ENCODE measurements around the gene TMEM179B. TPM values are rescaled to one million over a fixed set of nuclear protein-coding genes. Genes with fewer than 3 reads are reported as not detected.

Gene TMEM179B
- total and polyA plus RNA-seq, 2 of the 13 experiments (the other 11 are each of a cell fraction or from before 2014, with no cell fraction given) = 24.8 to 25.7 TPM

GRCh38 chr11:62805076-62805892 lies 18.1 kb downstream of the TMEM179B start, which contains the start of gene NXF1 (continued):
- TF ChIP-seq HMGXB3 (CRISPR knock-in tag; IDR thresholded peaks at IDR 0.05; ENCODE audit: borderline replicate concordance) (peak; percentile 78; the same call in 1 of the 2 replicates), BRCA1 (CRISPR knock-in tag; IDR thresholded peaks at IDR 0.05) (peak; percentile 82; the same call in 1 of the 2 replicates), NR2F6 (IDR thresholded peaks at IDR 0.05) (no peak), NR2F6 (CRISPR knock-in tag; IDR thresholded peaks at IDR 0.05) (peak; percentile 32; the same call in 1 of the 2 replicates), YEATS4 (CRISPR knock-in tag; IDR thresholded peaks at IDR 0.05; ENCODE audit: borderline replicate concordance) (peak; percentile 87), GATAD1 (CRISPR knock-in tag; IDR thresholded peaks at IDR 0.05) (peak; percentile 90), ARHGAP35 (CRISPR knock-in tag; IDR thresholded peaks at IDR 0.05; ENCODE audit: borderline replicate concordance) (peak; percentile 78; the same call in 1 of the 2 replicates), ZNF780A (CRISPR knock-in tag; IDR thresholded peaks at IDR 0.05) (no peak; the same call in 1 of the 2 replicates), EEA1 (CRISPR knock-in tag; IDR thresholded peaks at IDR 0.05; ENCODE audit: borderline replicate concordance) (0 out of 2 replicates have a peak, but pooled peaks have one; percentile 19), ZNF207 (IDR thresholded peaks at IDR 0.05; ENCODE audit: borderline replicate concordance) (no peak), TAF1 (CRISPR knock-in tag; IDR thresholded peaks at IDR 0.05) (peak; percentile 99), GATAD2A (CRISPR knock-in tag; IDR thresholded peaks at IDR 0.05) (peak; percentile 16; the same call in 1 of the 2 replicates), HDAC2 (CRISPR knock-in tag; IDR thresholded peaks at IDR 0.05) (peak; percentile 50; the same call in 1 of the 2 replicates), RARA (CRISPR knock-in tag; IDR thresholded peaks at IDR 0.05) (peak; percentile 19; the same call in 1 of the 2 replicates), DBP (CRISPR knock-in tag; IDR thresholded peaks at IDR 0.05; ENCODE audit: not compliant biosample characterization) (peak; percentile 29), ZSCAN21 (CRISPR knock-in tag; IDR thresholded peaks at IDR 0.05; ENCODE audit: borderline replicate concordance) (peak; percentile 83; the same call in 1 of the 2 replicates), RBM39 (IDR thresholded peaks at IDR 0.05; ENCODE audit: low read depth, low read length, poor library complexity, severe bottlenecking) (peak; percentile 98), ZNF713 (CRISPR knock-in tag; IDR thresholded peaks at IDR 0.05) (0 out of 2 replicates have a peak, but pooled peaks have one; percentile 38), REL (CRISPR knock-in tag; conservative IDR thresholded peaks at IDR 0.05) (peak; percentile 57; the same call in 1 of the 2 replicates), ZBTB25 (CRISPR knock-in tag; IDR thresholded peaks at IDR 0.05) (peak; percentile 71; the same call in 1 of the 2 replicates), ZBTB20 (CRISPR knock-in tag; IDR thresholded peaks at IDR 0.05; ENCODE audit: borderline replicate concordance, low read depth) (peak; percentile 53; the same call in 1 of the 2 replicates), HIVEP1 (CRISPR knock-in tag; IDR thresholded peaks at IDR 0.05) (peak; percentile 50; the same call in 1 of the 2 replicates), NR2F2 (IDR thresholded peaks at IDR 0.05; ENCODE audit: borderline replicate concordance, low read depth) (peak; percentile 55; the same call in 1 of the 2 replicates), ELF1 (CRISPR knock-in tag; IDR thresholded peaks at IDR 0.05) (peak; percentile 51)
